ENCODE results near the gene CD79B. TPM values are rescaled to one million over a fixed set of nuclear protein-coding genes. Genes with fewer than 3 reads are reported as not detected.

The CD79B gene
- total RNA-seq, 1 experiment from 2014 or later: not detected

GRCh38 chr17:63927464-63928171, 4.5 kb downstream of the CD79B start:
- TF ChIP-seq REST (IDR thresholded peaks at IDR 0.05; ENCODE audit: insufficient read depth in 1 of 2, low read depth in 2 of 2, low read length in 1 of 2) (no peak), POLR2AphosphoS5 (IDR thresholded peaks at IDR 0.05; ENCODE audit: low read depth, low read length) (no peak), CTCF (IDR thresholded peaks at IDR 0.05) (no peak), TCF7L2 (IDR thresholded peaks at IDR 0.05; ENCODE audit: low read depth, low read length) (no peak), SIN3A (IDR thresholded peaks at IDR 0.05; ENCODE audit: borderline replicate concordance, insufficient read depth, low read depth, low read length) (no peak)
- BruUV-seq (replicated peaks): no TSS peak
- no peak overlapping the region for H3K4me3 ChIP-seq (ENCODE audit: low read depth in 2 of 2, low read length in 2 of 2)
- in situ Hi-C loops (cut with HindIII; ENCODE audit: low pct_unique_long_range_greater_than_20kb, low sequenced_read_pairs) (no loop called here), intact Hi-C loops (cut with micrococcal nuclease; ENCODE audit: unreplicated experiment) (no loop called here)
- ATAC-seq (no peak), DNase-seq (ENCODE audit: low read depth, low spot score) (no peak)
- H3K27ac ChIP-seq (ENCODE audit: low read length): no peak overlapping the region
- no peaks in the 10 kb centered on the region for H3K27me3 ChIP-seq (ENCODE audit: control insufficient read depth, insufficient read depth, low read length)
- H3K4me1 ChIP-seq (ENCODE audit: control insufficient read depth, insufficient read depth, low read length): no peaks in the 10 kb centered on the region
- H3K36me3 ChIP-seq (ENCODE audit: control insufficient read depth, insufficient read depth, low read length): no peaks in the 10 kb centered on the region
- no peaks in the 10 kb centered on the region for H3K9me3 ChIP-seq (ENCODE audit: control insufficient read depth, insufficient read depth, low read depth, low read length)
- POLR2A ChIA-PET: no interaction called here
- CTCF ChIA-PET: interaction anchor here (0.6 kb wide), 1 partner anchor 354 kb away, joined by 5 read pairs; no protein-coding TSS in a partner anchor

DNA sequence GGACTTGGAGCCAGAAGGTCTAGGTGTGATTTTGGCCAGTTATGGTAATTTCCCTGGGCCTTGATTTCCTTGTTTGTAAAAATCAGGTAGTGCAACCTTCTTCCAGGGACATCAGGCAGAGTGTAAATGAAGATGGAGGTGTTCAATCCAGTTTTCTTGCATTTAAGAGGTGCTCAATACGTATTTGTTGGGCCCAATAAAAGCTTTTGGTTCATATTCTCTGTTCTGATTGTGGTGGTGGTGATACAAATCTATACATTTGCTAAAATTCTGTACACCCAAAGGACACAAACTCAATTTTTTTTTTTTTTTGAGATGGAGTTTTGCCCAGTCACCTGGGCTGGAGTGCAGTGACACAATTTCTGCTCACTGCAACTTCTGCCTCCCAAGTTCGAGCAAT, 6.0 kb downstream of the CD79B start:
- DNase-seq (ENCODE audit: low read depth, low spot score) (no peak), ATAC-seq (no peak)
- H3K4me1 ChIP-seq (ENCODE audit: control insufficient read depth, insufficient read depth, low read length): no peaks in the 10 kb centered on the region
- no peaks in the 10 kb centered on the region for H3K27me3 ChIP-seq (ENCODE audit: control insufficient read depth, insufficient read depth, low read length)
- ChIA-PET POLR2A (no interaction called here), CTCF (no interaction called here)
- H3K9me3 ChIP-seq (ENCODE audit: control insufficient read depth, insufficient read depth, low read depth, low read length): no peaks in the 10 kb centered on the region
- no peak overlapping the region for H3K27ac ChIP-seq (ENCODE audit: low read length)
- intact Hi-C loops (cut with micrococcal nuclease; ENCODE audit: unreplicated experiment) (no loop called here), in situ Hi-C loops (cut with HindIII; ENCODE audit: low pct_unique_long_range_greater_than_20kb, low sequenced_read_pairs) (no loop called here)
- TF ChIP-seq CTCF (IDR thresholded peaks at IDR 0.05) (no peak), REST (IDR thresholded peaks at IDR 0.05; ENCODE audit: insufficient read depth in 1 of 2, low read depth in 2 of 2, low read length in 1 of 2) (no peak), POLR2AphosphoS5 (IDR thresholded peaks at IDR 0.05; ENCODE audit: low read depth, low read length) (no peak), SIN3A (IDR thresholded peaks at IDR 0.05; ENCODE audit: borderline replicate concordance, insufficient read depth, low read depth, low read length) (no peak), TCF7L2 (IDR thresholded peaks at IDR 0.05; ENCODE audit: low read depth, low read length) (no peak)
- no peaks in the 10 kb centered on the region for H3K36me3 ChIP-seq (ENCODE audit: control insufficient read depth, insufficient read depth, low read length)
- no TSS peak for BruUV-seq (replicated peaks)
- no peak overlapping the region for H3K4me3 ChIP-seq (ENCODE audit: low read depth in 2 of 2, low read length in 2 of 2)
